ENCODE measurements around the gene TSC22D2.
A peak's percentile ranks its signal among the peaks of the same experiment; 100 is the strongest.

The TSC22D2 gene

DNA sequence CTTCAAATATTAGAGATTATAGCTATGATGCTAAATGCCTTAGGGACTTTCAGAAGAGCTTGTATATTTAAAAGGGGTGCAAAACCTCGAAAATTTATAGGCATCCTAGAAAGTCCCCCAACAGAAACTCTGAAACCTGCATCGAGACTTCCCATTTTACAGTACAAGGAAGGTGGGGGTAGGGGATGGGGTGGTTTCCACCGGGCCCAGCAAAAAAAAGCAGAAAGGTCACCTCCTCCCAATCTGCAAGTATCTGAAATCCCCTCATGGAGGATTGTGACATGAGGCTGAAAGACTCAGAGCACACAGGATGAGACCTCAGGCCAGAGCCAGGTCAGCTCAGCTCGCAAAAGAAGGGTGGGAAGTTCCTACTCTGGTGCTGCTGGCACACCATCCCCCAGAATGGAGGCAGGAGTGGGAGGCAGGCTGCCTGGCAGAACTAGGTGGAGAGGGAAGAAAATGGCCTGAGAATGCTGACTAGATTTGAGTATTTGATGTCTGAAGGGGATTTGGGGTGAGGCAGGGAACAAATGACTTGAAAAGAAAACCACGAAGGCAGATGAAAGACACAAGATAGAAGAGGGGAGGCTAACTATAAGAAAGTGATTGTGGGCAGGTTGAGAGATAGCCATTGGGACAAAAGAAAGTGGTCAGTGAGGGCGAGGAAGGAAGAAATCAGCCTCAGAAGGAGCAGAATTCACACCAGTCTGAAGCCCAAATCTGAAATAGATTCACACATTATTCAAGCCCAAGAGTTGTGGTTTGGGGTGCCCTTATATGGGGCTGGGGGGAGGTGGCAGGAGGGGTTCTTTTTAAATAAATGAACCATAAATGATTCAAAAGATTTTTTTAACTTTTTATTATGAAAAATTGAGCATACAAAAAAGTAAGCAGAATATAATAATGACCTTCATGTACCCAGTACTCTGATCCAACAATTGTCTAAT, 22.5 kb upstream of the TSC22D2 start:
- no peak for DNase-seq (ENCODE audit: low read depth)

DNA sequence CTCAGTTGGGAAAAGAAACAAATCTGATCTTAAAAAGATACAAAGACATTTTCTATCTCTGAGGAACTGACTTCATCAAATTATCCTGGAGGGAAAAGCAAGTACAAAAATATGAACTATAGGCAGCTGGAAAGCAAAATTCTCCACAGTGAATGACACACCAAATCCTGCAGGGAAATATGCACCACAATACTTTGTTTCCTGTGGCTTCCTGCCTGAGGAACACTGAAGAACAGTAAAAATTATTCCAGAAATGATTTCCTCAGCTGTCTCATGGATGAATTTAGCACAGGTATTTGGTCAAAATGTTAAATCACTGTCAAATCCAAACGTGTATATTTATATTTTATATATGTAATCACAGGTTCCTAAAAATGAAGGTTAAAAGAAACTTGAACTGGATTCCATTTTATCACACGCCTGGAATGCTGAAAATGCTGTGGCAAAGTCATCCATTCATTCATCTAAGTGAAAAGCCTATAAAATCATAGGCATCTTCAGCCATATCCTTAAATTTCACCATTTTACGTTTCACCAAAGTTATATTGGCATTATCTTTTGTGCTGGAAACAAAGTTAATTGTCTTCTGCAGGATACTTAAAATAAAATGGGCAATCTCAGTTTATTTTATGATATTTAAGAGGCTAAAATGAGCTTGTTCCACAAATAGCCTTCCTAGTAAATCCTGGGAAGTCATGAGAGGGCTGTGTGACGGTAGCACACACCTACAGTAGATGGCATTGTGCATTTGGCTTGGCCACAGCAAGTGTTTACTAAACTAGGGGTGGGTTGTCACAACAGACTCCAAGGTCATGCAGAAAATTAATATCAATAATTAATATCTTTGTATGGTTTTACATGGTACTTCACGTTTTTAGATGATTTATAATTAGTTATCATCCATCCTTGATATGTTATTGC, 19.3 kb upstream of the TSC22D2 start:
- DNase-seq (ENCODE audit: low read depth) = no peak

DNA sequence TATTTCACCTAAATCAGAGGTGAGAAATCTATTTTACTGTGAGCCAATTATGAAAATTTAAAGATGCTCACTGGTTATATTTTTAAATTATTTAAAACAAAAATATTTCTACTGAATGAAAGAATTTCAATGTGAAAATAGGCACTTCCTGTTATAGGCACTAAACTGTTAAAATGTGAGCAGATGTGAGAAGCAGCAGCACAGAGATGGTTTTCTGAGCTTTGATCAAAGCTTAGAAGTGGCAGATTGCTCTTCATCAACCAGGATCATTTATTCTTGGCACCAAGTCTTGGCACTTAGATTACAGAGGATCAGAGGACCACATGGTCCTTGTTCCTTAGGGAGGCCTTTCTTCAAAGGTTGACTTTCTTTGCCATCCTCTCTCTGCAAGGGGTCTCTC, 18.0 kb upstream of the TSC22D2 start:
- DNase-seq (ENCODE audit: low read depth) = no peak

- no peak for DNase-seq (ENCODE audit: low read depth)
Measured at GRCh38 chr3:150391161-150391560, 16.9 kb upstream of the TSC22D2 start.

GRCh38 chr3:150393745-150394144, 14.4 kb upstream of the TSC22D2 start:
- DNase-seq (ENCODE audit: low read depth) = no peak

DNA sequence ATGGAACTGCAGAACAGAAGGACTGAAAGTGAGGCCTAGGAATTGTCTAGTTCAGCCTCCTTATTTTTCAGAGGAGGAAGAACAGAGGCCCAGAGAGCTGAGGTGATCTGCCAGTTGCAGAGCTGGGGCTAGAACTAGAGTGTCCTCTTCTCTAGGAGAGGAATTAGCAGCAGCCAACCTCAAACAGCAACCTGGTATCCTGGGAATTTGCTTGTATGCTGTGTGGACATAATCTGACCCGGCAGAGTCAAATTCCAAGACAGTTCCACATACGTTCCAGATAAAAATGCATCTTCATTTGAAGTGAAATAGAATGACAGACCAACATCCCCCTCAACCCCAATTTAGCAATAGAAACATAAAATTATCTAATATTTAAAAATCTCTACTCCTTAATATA, 13.5 kb upstream of the TSC22D2 start:
- no peak for DNase-seq (ENCODE audit: low read depth)

DNA sequence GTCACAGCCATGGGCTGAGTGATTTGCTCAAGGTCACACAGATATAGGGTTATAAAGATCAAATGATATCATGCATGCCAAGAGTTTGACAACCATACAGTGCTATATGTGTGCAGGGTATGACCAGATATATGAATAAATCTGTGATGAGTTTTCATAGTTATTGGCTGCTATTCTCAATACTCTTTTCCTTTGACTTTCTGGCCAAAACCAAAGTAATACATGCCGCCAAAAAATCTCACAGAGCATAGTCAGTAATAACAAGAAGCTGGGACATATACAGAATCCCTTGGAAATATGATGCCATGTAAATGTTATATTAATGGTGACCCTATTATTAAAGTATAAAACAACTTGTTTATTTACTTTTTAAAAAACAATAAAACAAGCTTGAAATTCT, 11.6 kb upstream of the TSC22D2 start:
- no peak for DNase-seq (ENCODE audit: low read depth)

GRCh38 chr3:150396956-150397550, 11.0 kb upstream of the TSC22D2 start:
- DNase-seq (ENCODE audit: low read depth) = no peak

DNA sequence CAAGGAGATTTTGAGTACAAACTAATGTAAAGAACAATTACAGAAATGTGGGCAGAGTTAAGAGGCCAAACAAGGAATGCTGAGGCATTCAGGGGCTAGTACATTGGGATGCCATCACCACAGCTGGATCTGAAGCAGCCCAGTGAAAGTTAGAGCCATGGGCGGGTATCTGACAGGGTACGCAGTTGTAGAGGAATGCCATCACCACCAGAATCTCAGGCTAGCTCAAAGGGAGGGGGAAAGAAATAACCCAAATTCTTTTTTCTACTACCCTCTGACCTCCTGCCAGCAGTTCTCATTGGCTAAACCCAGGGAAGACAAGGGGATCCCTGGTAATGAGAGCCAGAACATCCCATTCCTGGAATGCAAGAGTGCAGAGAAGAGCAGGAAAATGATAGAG, 9.0 kb upstream of the TSC22D2 start:
- no peak for DNase-seq (ENCODE audit: low read depth)

DNA sequence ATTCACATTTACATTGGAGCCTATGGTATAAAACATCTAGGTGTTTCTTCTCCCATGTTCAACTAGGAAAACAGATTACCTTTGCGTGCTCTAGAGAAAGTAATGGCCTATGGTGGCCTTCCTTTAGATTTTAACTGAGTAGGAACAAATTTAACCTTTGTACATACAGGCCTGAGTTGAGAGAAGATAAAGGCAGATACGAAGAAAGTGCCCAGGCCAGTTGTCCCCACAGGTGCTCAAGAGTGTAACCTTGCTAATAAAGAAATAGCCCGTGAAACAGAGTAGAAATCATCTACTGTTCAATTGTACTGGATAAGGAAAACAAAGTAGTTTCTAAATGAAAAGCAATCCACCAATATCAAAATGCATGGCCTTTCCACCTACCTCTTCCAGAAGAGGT, 6.8 kb upstream of the TSC22D2 start:
- DNase-seq (ENCODE audit: low read depth) = no peak

- no peak for DNase-seq (ENCODE audit: low read depth)
Measured at GRCh38 chr3:150402217-150402616, 5.9 kb upstream of the TSC22D2 start.

DNA sequence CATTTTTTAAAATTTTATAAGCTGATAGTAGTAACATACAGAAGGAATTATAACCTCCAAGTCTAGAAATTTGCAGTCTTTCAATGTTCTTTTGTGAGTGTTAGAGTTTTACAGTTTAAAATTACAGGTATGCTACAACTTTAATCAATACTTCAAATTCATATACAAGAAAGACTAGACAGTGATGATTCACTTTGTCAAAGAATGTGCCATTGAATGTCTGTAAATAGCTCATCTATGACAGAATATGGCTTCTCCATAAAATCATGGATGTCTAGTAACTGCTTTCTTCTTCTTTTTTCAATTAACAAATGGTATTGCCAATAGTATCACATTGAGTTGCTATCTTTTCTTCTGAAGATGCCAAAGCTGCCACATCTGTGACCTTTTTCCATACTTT, 4.1 kb upstream of the TSC22D2 start:
- no peak for DNase-seq (ENCODE audit: low read depth)

GRCh38 chr3:150407051-150407807, 869 bp upstream of the TSC22D2 start:
- DNase-seq (ENCODE audit: low read depth) = no peak

DNA sequence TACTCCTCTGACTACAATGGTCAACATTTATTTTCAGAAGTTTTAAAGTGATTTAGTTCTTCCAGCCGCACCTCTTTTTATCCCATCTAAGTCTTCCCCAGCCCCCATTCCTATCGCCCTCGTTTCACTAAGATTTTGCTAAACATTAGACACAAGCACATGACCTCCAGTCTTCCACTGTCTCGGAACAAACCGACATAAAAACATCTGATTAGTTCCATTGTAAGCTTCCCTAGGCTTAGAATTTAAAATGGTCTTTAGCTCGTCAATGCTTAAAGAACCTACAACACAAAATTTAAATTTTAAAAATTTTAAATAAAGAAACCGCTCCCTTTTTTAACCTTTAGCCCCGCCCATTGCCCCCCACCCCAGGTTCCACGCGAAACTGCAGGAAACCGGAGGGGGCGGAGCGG, 284 bp upstream of the TSC22D2 start:
- DNase-seq (ENCODE audit: low read depth) = no peak

DNA sequence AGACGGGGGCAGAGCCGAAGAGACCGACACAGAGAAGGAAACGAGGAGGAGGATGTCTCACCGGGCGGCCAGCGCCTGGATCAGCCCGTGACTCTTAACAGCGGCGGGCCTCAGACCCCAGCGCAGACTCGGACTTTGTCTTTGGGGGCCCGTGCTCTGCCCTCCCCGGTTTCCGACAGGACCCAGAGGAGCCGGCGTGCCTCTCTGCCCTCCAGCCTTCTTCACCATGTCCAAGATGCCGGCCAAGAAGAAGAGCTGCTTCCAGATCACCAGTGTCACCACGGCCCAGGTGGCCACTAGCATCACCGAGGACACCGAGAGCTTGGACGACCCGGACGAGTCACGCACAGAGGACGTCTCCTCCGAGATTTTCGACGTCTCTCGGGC, 1.0 kb downstream of the TSC22D2 start:
- no peak for DNase-seq (ENCODE audit: low read depth)

- peak; percentile 57 for DNase-seq (ENCODE audit: low read depth)
Measured at GRCh38 chr3:150409512-150410310, 1.6 kb downstream of the TSC22D2 start.

GRCh38 chr3:150410311-150411105, 2.4 kb downstream of the TSC22D2 start:
- DNase-seq (ENCODE audit: low read depth) = no peak

- no peak for DNase-seq (ENCODE audit: low read depth)
Measured at GRCh38 chr3:150411106-150411460, 3.0 kb downstream of the TSC22D2 start.

DNA sequence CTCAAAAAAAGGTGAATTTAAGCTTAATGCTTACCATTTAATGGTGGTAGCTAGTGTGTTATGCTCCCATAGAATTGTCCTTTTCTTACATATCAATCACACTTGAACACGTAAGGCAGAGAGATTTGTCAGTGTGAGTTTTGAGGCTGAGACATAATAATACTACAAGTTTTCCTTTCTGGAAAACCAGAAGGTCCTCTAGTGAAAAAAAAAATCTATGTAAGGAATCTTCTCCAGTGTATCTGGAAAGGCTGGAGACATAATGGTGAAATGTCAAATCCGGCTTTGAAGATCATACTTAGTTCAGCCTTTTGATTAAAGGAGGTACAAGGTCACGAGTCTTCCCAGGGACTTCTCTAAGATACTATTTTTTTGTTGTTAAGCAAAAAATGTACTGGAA, 3.4 kb downstream of the TSC22D2 start:
- DNase-seq (ENCODE audit: low read depth) = no peak

DNA sequence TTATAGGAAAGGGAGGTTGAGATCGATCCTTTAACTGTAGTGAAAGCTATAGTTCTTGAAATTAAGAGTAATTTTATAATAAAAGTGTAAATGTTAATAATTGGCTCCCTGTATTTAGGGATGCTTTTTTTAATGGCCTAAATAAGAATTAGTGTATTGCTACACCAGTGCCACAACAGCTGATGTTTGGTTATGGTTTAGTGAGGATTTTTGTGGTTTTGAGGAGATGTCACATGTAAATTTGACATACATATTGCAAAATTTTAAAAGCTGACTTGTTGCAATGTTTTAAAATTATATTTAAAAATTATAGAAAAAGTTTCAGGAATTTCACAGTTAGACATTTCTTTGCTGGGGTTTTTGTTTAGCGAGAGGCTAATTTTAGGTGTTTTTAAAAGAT, 3.9 kb downstream of the TSC22D2 start:
- DNase-seq (ENCODE audit: low read depth) = no peak
